ENCODE data around the gene TTC27. TPM values are rescaled to one million over a fixed set of nuclear protein-coding genes. Genes with fewer than 3 reads are reported as not detected.
A peak's percentile ranks its signal among the peaks of the same experiment; 100 is the strongest.
"Not testable (repeated sequence)": the region's sequence is repeated elsewhere in the genome, so short reads cannot be mapped to it uniquely, and the experiment has no call there.

Gene TTC27
- total and polyA plus RNA-seq, 4 donors = 11.8 to 20.3 (median 15.7) TPM

DNA sequence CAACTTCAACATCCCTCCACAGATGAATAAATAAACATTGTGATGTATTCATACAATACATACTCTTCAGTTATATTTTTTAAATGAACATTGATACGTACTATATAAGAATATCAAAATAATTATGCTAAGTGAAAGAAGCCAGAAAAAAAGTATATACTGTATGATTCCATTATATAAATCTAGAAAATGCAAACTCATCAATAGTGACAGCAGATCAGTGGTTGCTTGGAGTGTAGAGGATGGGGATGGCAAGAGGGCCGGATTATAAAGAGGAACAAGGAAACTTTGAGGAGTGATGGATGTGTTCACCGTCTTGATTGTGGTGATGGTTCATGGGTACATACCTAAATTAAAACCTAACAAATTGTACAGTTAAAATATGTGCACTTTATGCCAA, 3.0 kb upstream of the TTC27 start:
- peaks cover 15% of the 10 kb centered on the region for H3K4me1 ChIP-seq (ENCODE audit: control insufficient read depth, insufficient read depth, low read length)
- no peaks in the 10 kb centered on the region for H3K27me3 ChIP-seq (ENCODE audit: control insufficient read depth, insufficient read depth, low read length)
- H3K36me3 ChIP-seq (ENCODE audit: control insufficient read depth, insufficient read depth, low read length) = peaks cover 3% of the 10 kb centered on the region
- H3K27ac ChIP-seq (ENCODE audit: low read depth, low read length) = no peak overlapping the region
- DNase-seq (ENCODE audit: low read depth in 4 of 6, low spot score in 6 of 6) = no peak
- 100% methylated on average over 1 of the region's 3 CpGs for WGBS (ENCODE audit: insufficient coverage)
- no peaks in the 10 kb centered on the region for H3K9me3 ChIP-seq (ENCODE audit: control insufficient read depth, insufficient read depth, low read length)
- H3K4me3 ChIP-seq (ENCODE audit: low read depth, low read length) = no peak overlapping the region

DNA sequence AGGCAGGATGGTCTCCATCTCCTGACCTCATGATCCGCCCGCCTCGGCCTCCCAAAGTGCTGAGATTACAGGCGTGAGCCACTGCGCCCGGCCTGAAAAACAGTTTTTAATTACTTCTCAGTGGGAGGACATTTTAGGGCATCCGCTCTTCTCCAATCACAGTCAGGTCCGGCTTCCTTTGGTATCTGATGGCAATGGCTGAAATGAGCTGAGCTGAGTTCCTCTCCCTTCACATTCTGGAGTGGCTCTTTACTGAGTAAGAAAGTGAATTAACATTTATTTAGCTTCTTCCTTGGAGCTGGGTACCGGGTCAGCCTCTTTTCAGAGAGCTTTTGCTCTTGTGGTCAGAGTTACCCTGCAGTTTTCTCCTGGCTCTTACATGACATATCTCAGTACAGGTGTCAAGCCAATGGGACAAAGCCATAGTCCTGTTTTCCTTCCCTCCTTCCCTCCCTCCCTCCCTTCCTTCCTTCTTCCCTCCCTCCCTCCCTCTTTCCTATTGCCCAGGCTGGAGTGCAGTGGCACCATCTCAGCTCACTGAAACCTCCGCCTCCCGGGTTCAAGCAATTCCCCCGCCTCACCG, 1.1 kb upstream of the TTC27 start:
- Histone ChIP-seq H3K27ac (ENCODE audit: low read depth, low read length) (no peak overlapping the region), H3K4me1 (ENCODE audit: control insufficient read depth, insufficient read depth, low read length) (peaks cover 15% of the 10 kb centered on the region), H3K4me3 (ENCODE audit: low read depth, low read length) (peak overlapping the region; percentile 98), H3K9me3 (ENCODE audit: control insufficient read depth, insufficient read depth, low read length) (no peaks in the 10 kb centered on the region), H3K27me3 (ENCODE audit: control insufficient read depth, insufficient read depth, low read length) (no peaks in the 10 kb centered on the region), H3K36me3 (ENCODE audit: control insufficient read depth, insufficient read depth, low read length) (peaks cover 8% of the 10 kb centered on the region)
- no peak for DNase-seq (ENCODE audit: low read depth in 4 of 6, low spot score in 6 of 6)
- 45% methylated on average over 8 of the region's 13 CpGs for WGBS (ENCODE audit: insufficient coverage)

DNA sequence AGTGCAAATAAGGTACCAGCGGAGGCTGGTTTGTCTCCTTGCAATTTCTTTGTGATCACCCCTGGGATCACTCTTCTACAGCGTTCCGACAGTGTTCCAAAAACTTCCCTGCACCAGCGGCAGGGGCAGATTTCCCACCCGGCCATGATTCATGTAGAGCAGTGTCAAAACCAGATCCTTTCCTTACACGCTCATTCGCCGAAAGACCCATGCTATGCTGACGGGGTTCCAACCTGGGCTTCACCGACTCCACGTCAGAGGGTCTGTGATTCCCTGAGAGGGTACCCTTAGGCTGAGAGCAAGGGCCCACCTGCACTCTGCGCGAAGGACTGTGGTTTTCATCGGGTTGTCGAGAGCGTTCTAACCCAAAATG, 423 bp upstream of the TTC27 start:
- Histone ChIP-seq H3K4me3 (ENCODE audit: low read depth, low read length) (peak overlapping the region; percentile 98), H3K27me3 (ENCODE audit: control insufficient read depth, insufficient read depth, low read length) (no peaks in the 10 kb centered on the region), H3K36me3 (ENCODE audit: control insufficient read depth, insufficient read depth, low read length) (peaks cover 11% of the 10 kb centered on the region), H3K9me3 (ENCODE audit: control insufficient read depth, insufficient read depth, low read length) (no peaks in the 10 kb centered on the region), H3K4me1 (ENCODE audit: control insufficient read depth, insufficient read depth, low read length) (peaks cover 15% of the 10 kb centered on the region), H3K27ac (ENCODE audit: low read depth, low read length) (peak overlapping the region; percentile 69)
- DNase-seq (ENCODE audit: low read depth in 4 of 6, low spot score in 6 of 6) = peak in 1 of 6 donors; percentile 28
- WGBS (ENCODE audit: insufficient coverage) = 0% methylated on average over 15 of the region's 16 CpGs

DNA sequence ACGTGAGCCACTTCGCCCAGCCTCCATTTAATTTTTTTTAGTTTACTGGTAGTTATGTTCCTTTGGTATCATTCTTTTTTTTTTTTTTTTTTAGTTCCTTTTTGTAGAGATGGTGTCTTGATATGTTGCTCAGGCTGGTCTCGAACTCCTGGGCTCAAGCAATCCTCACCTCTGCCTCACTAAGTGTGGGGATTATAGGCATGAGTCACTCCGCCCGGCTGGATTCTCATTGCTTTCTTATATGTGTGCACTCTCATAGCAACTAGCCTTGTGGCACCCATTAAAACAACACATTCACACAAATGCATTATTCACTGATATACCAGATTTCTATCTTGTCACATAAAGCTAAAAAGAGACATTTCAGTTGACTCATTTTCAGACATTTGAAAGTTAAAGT, 4.2 kb downstream of the TTC27 start:
- WGBS (ENCODE audit: insufficient coverage) = no CpG with 5 or more reads among the region's 5 CpGs
- peaks cover 13% of the 10 kb centered on the region for H3K4me1 ChIP-seq (ENCODE audit: control insufficient read depth, insufficient read depth, low read length)
- H3K9me3 ChIP-seq (ENCODE audit: control insufficient read depth, insufficient read depth, low read length) = no peaks in the 10 kb centered on the region
- no peak for DNase-seq (ENCODE audit: low read depth in 4 of 6, low spot score in 6 of 6)
- no peak overlapping the region for H3K4me3 ChIP-seq (ENCODE audit: low read depth, low read length)
- peaks cover 17% of the 10 kb centered on the region for H3K36me3 ChIP-seq (ENCODE audit: control insufficient read depth, insufficient read depth, low read length)
- no peak overlapping the region for H3K27ac ChIP-seq (ENCODE audit: low read depth, low read length)
- no peaks in the 10 kb centered on the region for H3K27me3 ChIP-seq (ENCODE audit: control insufficient read depth, insufficient read depth, low read length)

DNA sequence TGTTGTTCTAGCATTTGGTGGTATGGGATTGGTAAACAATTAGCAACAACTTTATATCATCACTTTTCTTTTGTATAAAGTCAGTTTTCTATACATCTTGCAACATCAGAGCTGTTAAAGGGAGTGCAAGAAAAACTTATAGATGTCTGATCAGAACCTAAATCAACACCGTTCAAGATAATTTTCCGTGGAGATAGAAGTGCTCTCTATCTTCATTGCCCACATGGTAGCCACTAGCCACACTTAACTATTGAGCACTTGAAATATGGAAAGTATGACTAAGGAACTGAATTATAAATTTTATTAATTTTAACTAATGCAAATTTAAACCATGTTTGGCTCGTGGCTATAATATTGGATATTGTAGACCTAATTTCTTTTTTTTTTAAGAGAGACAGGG, 5.2 kb downstream of the TTC27 start:
- Histone ChIP-seq H3K4me3 (ENCODE audit: low read depth, low read length) (no peak overlapping the region), H3K36me3 (ENCODE audit: control insufficient read depth, insufficient read depth, low read length) (peaks cover 17% of the 10 kb centered on the region), H3K27ac (ENCODE audit: low read depth, low read length) (no peak overlapping the region), H3K9me3 (ENCODE audit: control insufficient read depth, insufficient read depth, low read length) (no peaks in the 10 kb centered on the region), H3K27me3 (ENCODE audit: control insufficient read depth, insufficient read depth, low read length) (no peaks in the 10 kb centered on the region), H3K4me1 (ENCODE audit: control insufficient read depth, insufficient read depth, low read length) (peaks cover 8% of the 10 kb centered on the region)
- DNase-seq (ENCODE audit: low read depth in 4 of 6, low spot score in 6 of 6) = no peak
- no CpG with 5 or more reads among the region's 3 CpGs for WGBS (ENCODE audit: insufficient coverage)

DNA sequence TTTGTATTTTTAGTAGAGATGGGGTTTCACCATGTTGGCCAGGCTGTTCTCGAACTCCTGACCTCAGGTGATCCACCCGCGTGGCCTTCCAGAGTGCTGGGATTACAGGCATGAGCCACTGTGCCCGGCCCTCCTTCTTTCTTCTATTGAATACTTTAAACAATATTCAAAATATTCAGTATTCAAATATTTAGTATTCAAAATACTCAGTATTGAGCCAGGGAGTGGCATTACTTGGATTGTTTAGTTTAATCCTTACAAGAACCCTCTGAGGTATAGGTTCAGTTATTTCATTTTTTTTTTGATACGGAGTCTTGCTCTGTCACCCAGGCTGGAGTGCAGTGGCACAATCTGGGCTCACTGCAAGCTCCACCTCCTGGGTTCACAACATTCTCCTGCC, 10.7 kb downstream of the TTC27 start:
- H3K27me3 ChIP-seq (ENCODE audit: control insufficient read depth, insufficient read depth, low read length); H3K4me1 ChIP-seq (ENCODE audit: control insufficient read depth, insufficient read depth, low read length); H3K4me3 ChIP-seq (ENCODE audit: low read depth, low read length); H3K27ac ChIP-seq (ENCODE audit: low read depth, low read length); H3K9me3 ChIP-seq (ENCODE audit: control insufficient read depth, insufficient read depth, low read length); DNase-seq (ENCODE audit: low read depth in 4 of 6, low spot score in 6 of 6): not testable (repeated sequence)
- peaks cover 39% of the 10 kb centered on the region for H3K36me3 ChIP-seq (ENCODE audit: control insufficient read depth, insufficient read depth, low read length)
- 100% methylated on average over 1 of the region's 5 CpGs for WGBS (ENCODE audit: insufficient coverage)

DNA sequence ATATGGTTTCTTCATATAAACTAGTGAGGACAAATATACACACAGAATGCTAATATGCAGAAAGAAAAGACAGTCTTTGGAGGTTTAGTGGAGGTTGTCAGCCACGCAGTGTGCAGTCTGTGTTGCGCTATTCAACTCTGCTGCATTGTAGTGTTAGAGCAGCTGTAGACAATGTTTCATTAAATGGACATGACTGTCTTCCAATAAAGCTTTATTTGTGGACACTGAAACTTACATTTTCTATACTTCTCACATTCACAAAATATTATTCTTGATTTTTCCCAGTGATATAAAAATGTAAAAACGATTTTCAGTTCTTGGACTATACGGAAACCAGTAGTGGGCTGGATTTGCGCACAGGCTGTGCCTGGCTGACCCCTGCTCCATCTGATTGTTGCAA, 13.3 kb downstream of the TTC27 start:
- DNase-seq (ENCODE audit: low read depth in 4 of 6, low spot score in 6 of 6) = no peak
- Histone ChIP-seq H3K4me1 (ENCODE audit: control insufficient read depth, insufficient read depth, low read length) (no peaks in the 10 kb centered on the region), H3K27me3 (ENCODE audit: control insufficient read depth, insufficient read depth, low read length) (no peaks in the 10 kb centered on the region), H3K36me3 (ENCODE audit: control insufficient read depth, insufficient read depth, low read length) (peaks cover 51% of the 10 kb centered on the region), H3K27ac (ENCODE audit: low read depth, low read length) (no peak overlapping the region), H3K9me3 (ENCODE audit: control insufficient read depth, insufficient read depth, low read length) (no peaks in the 10 kb centered on the region), H3K4me3 (ENCODE audit: low read depth, low read length) (no peak overlapping the region)
- 96% methylated on average over 3 of the region's 5 CpGs for WGBS (ENCODE audit: insufficient coverage)

DNA sequence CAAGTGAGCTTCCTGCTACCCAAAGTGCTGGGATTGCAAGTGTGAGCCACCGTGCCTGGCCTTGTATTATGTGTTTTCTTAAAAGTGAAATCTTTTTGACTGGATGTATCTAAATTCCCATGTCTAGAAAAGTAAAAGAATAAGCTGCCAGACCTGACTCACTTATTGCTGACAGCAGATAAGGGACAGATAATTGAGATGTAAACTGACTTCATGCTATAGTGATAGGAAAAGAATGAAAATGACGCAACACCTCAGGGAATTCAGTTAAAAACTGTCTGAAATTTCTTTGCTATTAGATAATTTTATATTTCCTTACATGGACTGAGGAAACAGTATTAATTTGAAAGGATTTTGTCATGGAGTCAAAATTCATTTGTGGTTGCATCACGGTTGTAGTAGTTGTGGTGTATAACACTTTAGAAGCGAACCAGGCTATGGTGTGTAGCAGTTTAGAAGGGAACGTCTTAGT, 19.4 kb downstream of the TTC27 start:
- Histone ChIP-seq H3K27ac (ENCODE audit: low read depth, low read length) (no peak overlapping the region), H3K36me3 (ENCODE audit: control insufficient read depth, insufficient read depth, low read length) (peaks cover 45% of the 10 kb centered on the region), H3K4me3 (ENCODE audit: low read depth, low read length) (no peak overlapping the region), H3K9me3 (ENCODE audit: control insufficient read depth, insufficient read depth, low read length) (no peaks in the 10 kb centered on the region), H3K27me3 (ENCODE audit: control insufficient read depth, insufficient read depth, low read length) (no peaks in the 10 kb centered on the region), H3K4me1 (ENCODE audit: control insufficient read depth, insufficient read depth, low read length) (no peaks in the 10 kb centered on the region)
- no peak for DNase-seq (ENCODE audit: low read depth in 4 of 6, low spot score in 6 of 6)
- WGBS (ENCODE audit: insufficient coverage) = 100% methylated on average over 3 of the region's 5 CpGs

DNA sequence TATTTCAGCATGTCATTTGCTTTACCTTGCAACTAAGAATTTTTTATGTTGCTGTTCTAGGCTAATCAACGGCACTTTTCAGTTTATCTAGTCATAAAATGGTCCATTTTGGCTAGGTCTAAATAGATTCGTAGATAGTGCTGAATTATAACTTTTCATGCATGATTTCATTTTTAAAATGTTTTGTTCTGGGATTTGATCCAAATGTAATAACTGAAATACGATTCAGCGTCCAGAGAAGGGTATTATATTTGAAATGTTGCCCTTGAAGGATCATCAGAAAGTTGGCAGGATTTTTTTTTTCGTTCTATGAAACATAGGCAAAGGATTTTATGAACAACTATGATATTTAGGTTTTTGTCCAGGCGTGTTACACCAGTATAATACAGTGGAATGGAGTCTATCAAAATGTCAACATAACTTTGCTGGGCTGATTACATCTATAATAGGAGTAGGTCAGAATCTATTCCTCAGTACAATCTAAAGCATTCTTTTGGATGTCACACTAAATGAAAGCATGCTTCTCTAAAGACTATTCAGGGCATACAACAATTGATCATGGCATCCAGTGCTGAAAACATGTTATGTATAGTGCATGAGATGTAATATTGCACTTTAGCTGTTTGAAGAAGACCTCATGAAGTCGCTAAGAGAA, 24.8 kb downstream of the TTC27 start:
- Histone ChIP-seq H3K36me3 (ENCODE audit: control insufficient read depth, insufficient read depth, low read length) (peaks cover 12% of the 10 kb centered on the region), H3K4me3 (ENCODE audit: low read depth, low read length) (no peak overlapping the region), H3K4me1 (ENCODE audit: control insufficient read depth, insufficient read depth, low read length) (no peaks in the 10 kb centered on the region), H3K27ac (ENCODE audit: low read depth, low read length) (no peak overlapping the region), H3K27me3 (ENCODE audit: control insufficient read depth, insufficient read depth, low read length) (no peaks in the 10 kb centered on the region), H3K9me3 (ENCODE audit: control insufficient read depth, insufficient read depth, low read length) (no peaks in the 10 kb centered on the region)
- WGBS (ENCODE audit: insufficient coverage) = no CpG with 5 or more reads among the region's 7 CpGs
- DNase-seq (ENCODE audit: low read depth in 4 of 6, low spot score in 6 of 6) = peak in 2 of 6 donors; percentile 10 to 41

DNA sequence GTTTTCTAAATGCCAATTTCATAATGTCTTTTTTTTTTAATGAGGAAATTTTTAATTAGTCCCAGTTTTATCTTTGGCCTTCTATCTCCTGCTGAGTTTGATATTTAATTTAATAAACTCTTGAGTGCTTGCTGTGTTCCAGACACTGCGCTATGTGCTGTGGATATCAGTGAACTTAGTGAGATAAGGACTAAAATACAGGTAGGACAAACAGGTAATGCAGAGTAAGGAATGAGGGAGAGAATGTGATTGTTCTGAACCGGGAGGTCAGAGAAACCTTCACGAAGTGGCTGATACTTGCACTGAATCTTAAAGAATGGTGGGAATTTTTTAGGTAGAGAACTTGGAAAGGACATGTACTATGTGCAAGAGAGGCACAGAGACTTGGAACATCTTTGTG, 28.2 kb downstream of the TTC27 start:
- no peak overlapping the region for H3K27ac ChIP-seq (ENCODE audit: low read depth, low read length)
- DNase-seq (ENCODE audit: low read depth in 4 of 6, low spot score in 6 of 6) = no peak
- no peak overlapping the region for H3K4me3 ChIP-seq (ENCODE audit: low read depth, low read length)
- no peaks in the 10 kb centered on the region for H3K27me3 ChIP-seq (ENCODE audit: control insufficient read depth, insufficient read depth, low read length)
- H3K36me3 ChIP-seq (ENCODE audit: control insufficient read depth, insufficient read depth, low read length) = peaks cover 7% of the 10 kb centered on the region
- H3K4me1 ChIP-seq (ENCODE audit: control insufficient read depth, insufficient read depth, low read length) = no peaks in the 10 kb centered on the region
- H3K9me3 ChIP-seq (ENCODE audit: control insufficient read depth, insufficient read depth, low read length) = no peaks in the 10 kb centered on the region
- WGBS (ENCODE audit: insufficient coverage) = 96% methylated on average over 3 of the region's 3 CpGs
